Esophagus muscularis mucosa (tissue), 4 donors: ENCODE measurements around the gene GRIN3A. TPM values are rescaled to one million over a fixed set of nuclear protein-coding genes. Genes with fewer than 3 reads are reported as not detected.

ENCODE experiments used
- DNase-seq: peaks from one replicate; pipeline ENCODE4 v3.0.0-alpha.2; 2017; ENCODE audit errors: extremely low spot score
- H3K27ac ChIP-seq, 4 donors: fragments of 200-600 bp; sonication (generic); replicated peaks in 1 of 4; 1 replicate in 3 of 4; 2 replicates in 1 of 4; pipeline ENCODE4 v1.5.1; 2016 to 2019; ENCODE audit warnings: mild to moderate bottlenecking in 1 of 4
- H3K27me3 ChIP-seq, 4 donors: fragments of 200-600 bp; sonication (generic); one replicate each; pipeline versions ENCODE4 v1.5.1 to v1.6.0; 2016 to 2019
- H3K36me3 ChIP-seq, 4 donors: fragments of 200-600 bp; sonication (generic); one replicate each; pipeline ENCODE4 v1.5.1; 2016 to 2019
- H3K4me1 ChIP-seq, 4 donors: fragments of 200-600 bp; sonication (generic); one replicate each; pipeline ENCODE4 v1.5.1; 2016 to 2019
- H3K4me3 ChIP-seq, 4 donors: fragments of 200-600 bp; sonication (generic); 1 replicate in 2 of 4; 2 replicates in 2 of 4; pipeline ENCODE4 v1.5.1; 2016 to 2019; ENCODE audit warnings: mild to moderate bottlenecking in 4 of 4, moderate library complexity in 1 of 4
- H3K9me3 ChIP-seq, 4 donors: fragments of 200-600 bp; sonication (generic); 1 replicate in 3 of 4; 2 replicates in 1 of 4; pipeline ENCODE4 v1.5.1; 2016 to 2019
- CTCF ChIP-seq, 3 experiments: fragments of 200-600 bp in 2 of 3; fragments of 450-650 bp in 1 of 3; sonication (generic) in 2 of 3; IDR thresholded peaks; one replicate each; pipeline ENCODE4 v1.5.1; 2017 to 2019; ENCODE audit warnings: antibody characterized with exemption in 3 of 3, mild to moderate bottlenecking in 2 of 3, moderate library complexity in 1 of 3
- EP300 ChIP-seq: sonication (generic); formaldehyde crosslinking; IDR thresholded peaks from one replicate; pipeline ENCODE4 v1.6.1; 2017; ENCODE audit warnings: antibody characterized with exemption
- POLR2A ChIP-seq: fragments of 450-650 bp; IDR thresholded peaks from one replicate; pipeline ENCODE4 v1.6.1; 2017; ENCODE audit warnings: antibody characterized with exemption, moderate library complexity, mild to moderate bottlenecking, low read depth
- POLR2AphosphoS5 ChIP-seq, 2 donors: sonication (generic); formaldehyde crosslinking; IDR thresholded peaks; one replicate each; pipeline ENCODE4 v1.6.1; 2017; ENCODE audit warnings: antibody characterized with exemption in 2 of 2
- WGBS: methylation state at CpG from one replicate; pipeline ENCODE4 v1.1.5; 2018; 5-methylcytosine and 5-hydroxymethylcytosine counted together
- intact Hi-C: fragments of 100-400 bp; cut with DNase I; formaldehyde crosslinking; loops from one replicate; pipeline ENCODE4 v1.15.1; 2023
- total RNA-seq, 4 donors: library from RNA; depleted of rRNA; stranded (reverse); fragments of >200 nt; gene quantifications; one replicate each; pipeline versions ENCODE4 v1.1.0 to v1.2.1, GENCODE V29; 2016

Gene GRIN3A
- total RNA-seq, 4 donors from 2014 or later, result under 0.01 to 0.58 (median 0.37) TPM

DNA sequence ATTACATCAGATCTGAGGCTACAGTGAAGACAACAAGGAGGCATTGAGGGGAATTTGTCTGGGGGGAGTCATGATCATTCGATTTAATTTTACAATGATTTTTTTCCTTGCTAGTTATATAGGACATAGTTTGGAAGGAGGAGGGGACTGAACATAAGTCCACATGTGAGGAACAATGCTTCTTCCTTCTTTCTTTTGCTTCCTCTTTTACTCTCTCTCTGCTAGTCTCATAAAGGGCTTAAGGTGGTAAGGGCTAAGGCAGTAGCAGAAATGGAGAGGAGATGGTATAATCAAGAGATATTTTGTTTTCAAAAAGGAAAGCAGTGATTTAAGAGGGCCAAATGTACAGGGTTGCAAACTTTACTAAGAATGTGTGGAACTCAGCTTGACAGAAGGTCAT lies 64.3 kb downstream of the GRIN3A start:
- intact Hi-C loops, result no loop called here
- 61% methylated on average over 1 of the region's 1 CpG for WGBS

DNA sequence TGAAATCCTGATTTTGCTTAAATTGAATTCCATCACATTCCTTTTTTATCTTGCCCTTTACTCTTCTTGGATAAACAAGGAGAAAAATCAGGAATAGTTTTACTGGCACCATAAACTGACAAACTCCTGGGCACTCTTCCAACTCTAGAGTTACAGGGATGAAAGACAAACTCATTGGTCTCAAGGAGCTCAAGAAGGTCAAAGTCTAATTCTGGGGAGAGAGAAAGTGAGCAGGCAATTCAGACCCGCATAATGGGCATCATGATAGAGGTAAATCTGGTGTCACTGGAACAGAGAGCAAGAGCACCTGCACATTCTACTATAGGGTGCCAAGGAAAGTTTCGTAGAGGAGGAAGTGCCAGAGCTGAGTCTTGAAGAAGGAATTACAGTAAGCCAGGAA lies 64.8 kb downstream of the GRIN3A start:
- Histone ChIP-seq H3K27me3 (no peaks in the 10 kb centered on the region), H3K27ac (no peak overlapping the region), H3K4me1 (peaks cover 0 to 24% (median 11%) of the 10 kb centered on the region in 4 donors), H3K9me3 (no peaks in the 10 kb centered on the region), H3K4me3 (no peak overlapping the region), H3K36me3 (no peaks in the 10 kb centered on the region)
- TF ChIP-seq EP300 (no peak), POLR2A (no peak), POLR2AphosphoS5 (IDR thresholded peaks at IDR 0.05) (no peak), CTCF (IDR thresholded peaks at IDR 0.05) (no peak)
- intact Hi-C loops, result no loop called here
- 68% methylated on average over 2 of the region's 2 CpGs for whole genome bisulfite sequencing
- no peak for DNase-seq

More for the DNA sequence above, 64.3 kb downstream of the GRIN3A start:
- Histone ChIP-seq H3K9me3 (no peaks in the 10 kb centered on the region), H3K27me3 (no peaks in the 10 kb centered on the region), H3K27ac (no peak overlapping the region), H3K36me3 (no peaks in the 10 kb centered on the region), H3K4me3 (no peak overlapping the region), H3K4me1 (peaks cover 0 to 24% (median 11%) of the 10 kb centered on the region in 4 donors)
- TF ChIP-seq POLR2AphosphoS5 (IDR thresholded peaks at IDR 0.05), result no peak
- TF ChIP-seq POLR2A, result no peak
- no peak for TF ChIP-seq CTCF (IDR thresholded peaks at IDR 0.05)
- no peak for TF ChIP-seq EP300
- no peak for DNase-seq

DNA sequence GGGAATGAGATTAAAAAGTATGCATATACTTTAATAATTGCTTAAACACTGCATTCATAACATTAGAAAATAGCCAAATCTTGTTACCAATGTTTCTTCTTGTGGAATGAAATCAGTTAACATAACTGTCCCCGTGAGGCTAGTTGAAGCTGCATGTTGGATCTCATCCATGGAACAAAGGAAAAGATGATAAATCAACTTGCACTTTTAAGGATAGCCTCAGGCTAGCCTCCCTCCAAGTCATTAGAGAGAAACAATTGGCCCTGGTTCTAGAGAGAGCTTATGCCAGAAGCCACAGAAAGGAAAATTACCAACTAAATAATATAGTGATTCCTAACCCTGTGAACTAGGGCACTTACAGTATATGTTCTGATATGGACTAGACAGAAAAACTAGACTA lies 66.9 kb downstream of the GRIN3A start:
- no peak for DNase-seq
- intact Hi-C loops, result no loop called here
- Histone ChIP-seq H3K27me3 (no peaks in the 10 kb centered on the region), H3K27ac (peak overlapping the region in 1 of 4 donors; percentile 22), H3K36me3 (no peaks in the 10 kb centered on the region), H3K4me1 (peaks cover 0 to 24% (median 11%) of the 10 kb centered on the region in 4 donors), H3K4me3 (no peak overlapping the region), H3K9me3 (no peaks in the 10 kb centered on the region)
- WGBS, result 6% methylated on average over 1 of the region's 1 CpG
- TF ChIP-seq POLR2AphosphoS5 (IDR thresholded peaks at IDR 0.05), result no peak
- TF ChIP-seq EP300, result no peak

- no peaks in the 10 kb centered on the region for H3K27me3 ChIP-seq
- no peak for DNase-seq
- intact Hi-C loops, result no loop called here
- no peaks in the 10 kb centered on the region for H3K9me3 ChIP-seq
- no peak overlapping the region for H3K4me3 ChIP-seq
- TF ChIP-seq POLR2AphosphoS5 (IDR thresholded peaks at IDR 0.05) (no peak), EP300 (no peak)
- peaks cover 0 to 11% (median 4%) of the 10 kb centered on the region in 4 donors for H3K4me1 ChIP-seq
- H3K36me3 ChIP-seq, result no peaks in the 10 kb centered on the region
- H3K27ac ChIP-seq, result no peak overlapping the region
These were observed 70.0 kb downstream of the GRIN3A start for GRCh38 chr9:101668421-101668820.

GRCh38 chr9:101664453-101664852 lies 74.0 kb downstream of the GRIN3A start:
- H3K36me3 ChIP-seq, result no peaks in the 10 kb centered on the region
- no peak for TF ChIP-seq POLR2AphosphoS5 (IDR thresholded peaks at IDR 0.05)
- no peak for TF ChIP-seq EP300
- no peak for TF ChIP-seq POLR2A
- TF ChIP-seq CTCF (IDR thresholded peaks at IDR 0.05), result no peak
- no peak overlapping the region for H3K4me3 ChIP-seq
- H3K9me3 ChIP-seq, result no peaks in the 10 kb centered on the region
- intact Hi-C loops, result no loop called here
- no peaks in the 10 kb centered on the region for H3K4me1 ChIP-seq
- DNase-seq, result no peak
- WGBS, result 80% methylated on average over 2 of the region's 2 CpGs
- H3K27ac ChIP-seq, result no peak overlapping the region
- H3K27me3 ChIP-seq, result no peaks in the 10 kb centered on the region

- WGBS, result 47% methylated on average over 2 of the region's 2 CpGs
- H3K9me3 ChIP-seq, result no peaks in the 10 kb centered on the region
- no peaks in the 10 kb centered on the region for H3K27me3 ChIP-seq
- intact Hi-C loops, result no loop called here
- H3K36me3 ChIP-seq, result no peaks in the 10 kb centered on the region
- no peak for DNase-seq
- no peak overlapping the region for H3K4me3 ChIP-seq
- H3K4me1 ChIP-seq, result no peaks in the 10 kb centered on the region
- TF ChIP-seq EP300, result no peak
- TF ChIP-seq POLR2AphosphoS5 (IDR thresholded peaks at IDR 0.05), result no peak
- TF ChIP-seq POLR2A, result no peak
- no peak for TF ChIP-seq CTCF (IDR thresholded peaks at IDR 0.05)
- H3K27ac ChIP-seq, result no peak overlapping the region
These were observed 85.8 kb downstream of the GRIN3A start for GRCh38 chr9:101652601-101653175.
